H1 (cell line): ENCODE results near the gene PI4KA. TPM values are rescaled to one million over a fixed set of nuclear protein-coding genes. Genes with fewer than 3 reads are reported as not detected.

ENCODE experiments used
- EZH2 ChIP-seq: fragments of 200-600 bp; sonication (generic); IDR thresholded peaks from 2 replicates; pipeline ENCODE4 v1.7.1; 2012; ENCODE audit warnings: low read depth, mild to moderate bottlenecking, moderate library complexity, low read length, inconsistent platforms; ENCODE audit not compliant: severe bottlenecking
- SIRT6 ChIP-seq: IDR thresholded peaks from one replicate; pipeline ENCODE4 v1.7.1; 2012; ENCODE audit warnings: low read length, inconsistent platforms
- SP2 ChIP-seq: IDR thresholded peaks from 2 replicates; pipeline ENCODE4 v1.6.1; 2012; ENCODE audit warnings: mild to moderate bottlenecking, low read length, inconsistent platforms
- SRF ChIP-seq: IDR thresholded peaks from 2 replicates; pipeline ENCODE4 v1.6.1; 2011; ENCODE audit warnings: mild to moderate bottlenecking, low read depth, low read length, moderate library complexity
- polyA plus RNA-seq, 7 experiments: library from polyadenylated mRNA; depleted of rRNA in 3 of 7; stranded (reverse) in 5 of 7; unstranded in 2 of 7; fragments of >200 nt in 5 of 7; fragments of 200-250 nt in 2 of 7; gene quantifications; 1 replicate in 5 of 7; 2 replicates in 1 of 7; 4 replicates in 1 of 7; pipeline versions ENCODE4 v1.2.1 to v1.2.3, GENCODE V29; 2011 to 2013; ENCODE audit warnings: missing spikeins in 2 of 7, mixed read lengths in 2 of 7
- total RNA-seq: library from RNA; stranded (reverse); fragmentation: NEBNext Ultra II Directional; extraction: Animal tissue kit (Norgen Biotek cat#: 25700); gene quantifications from 2 replicates; pipeline ENCODE4 v1.2.1, GENCODE V29; 2021
- TF ChIP-seq, protein P1 (sequence below): fragments of 300-600 bp; sonication (generic); IDR thresholded peaks from 2 replicates; pipeline ENCODE4 v1.7.1; 2012; ENCODE audit warnings: low read length, moderate library complexity, mild to moderate bottlenecking, inconsistent platforms; ENCODE audit not compliant: insufficient replicate concordance

Gene PI4KA
- total and polyA plus RNA-seq, 2 of the 8 experiments (the other 6 are each of a cell fraction or from before 2014, with no cell fraction given), result 22.5 to 37.7 TPM

DNA sequence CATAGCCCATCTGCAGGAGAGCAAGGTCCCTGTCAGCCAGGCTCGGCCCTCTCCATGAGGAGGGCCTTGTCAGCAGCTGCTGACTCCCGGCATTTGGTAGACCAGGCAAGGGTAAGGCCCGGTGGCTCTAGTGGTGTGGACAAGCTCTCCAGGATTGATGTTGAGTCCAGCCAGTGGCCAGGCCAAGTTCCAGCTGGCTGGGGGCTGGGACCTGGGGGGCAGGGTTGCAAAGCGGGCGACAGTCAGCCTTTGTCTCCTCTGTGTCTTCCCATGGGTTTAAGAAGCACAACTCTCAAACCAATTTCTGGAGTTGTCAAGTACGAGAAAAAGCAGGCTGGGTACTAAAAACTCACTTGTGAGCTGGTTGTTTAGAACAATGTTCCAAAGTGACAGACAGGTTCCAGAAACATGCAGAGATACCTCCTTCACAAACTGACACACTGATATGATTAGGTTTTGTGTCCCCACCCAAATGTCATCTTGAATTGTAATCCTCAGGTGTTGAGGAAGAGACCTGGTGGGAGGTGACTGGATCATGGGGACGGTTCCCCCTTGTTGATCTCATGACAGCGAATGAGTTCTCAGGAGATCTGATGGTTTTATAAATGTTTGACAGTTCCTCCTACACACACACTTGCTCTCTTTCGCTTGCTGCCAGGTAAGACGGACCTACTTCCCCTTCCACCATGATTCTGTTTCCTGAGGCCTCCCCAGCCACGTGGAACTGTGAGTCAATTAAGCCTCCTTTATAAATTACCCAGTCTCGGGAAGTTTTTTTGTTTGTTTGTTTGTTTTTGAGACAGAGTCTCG is 137.0 kb downstream of the PI4KA start (continued):
- TF ChIP-seq, protein P1, sequence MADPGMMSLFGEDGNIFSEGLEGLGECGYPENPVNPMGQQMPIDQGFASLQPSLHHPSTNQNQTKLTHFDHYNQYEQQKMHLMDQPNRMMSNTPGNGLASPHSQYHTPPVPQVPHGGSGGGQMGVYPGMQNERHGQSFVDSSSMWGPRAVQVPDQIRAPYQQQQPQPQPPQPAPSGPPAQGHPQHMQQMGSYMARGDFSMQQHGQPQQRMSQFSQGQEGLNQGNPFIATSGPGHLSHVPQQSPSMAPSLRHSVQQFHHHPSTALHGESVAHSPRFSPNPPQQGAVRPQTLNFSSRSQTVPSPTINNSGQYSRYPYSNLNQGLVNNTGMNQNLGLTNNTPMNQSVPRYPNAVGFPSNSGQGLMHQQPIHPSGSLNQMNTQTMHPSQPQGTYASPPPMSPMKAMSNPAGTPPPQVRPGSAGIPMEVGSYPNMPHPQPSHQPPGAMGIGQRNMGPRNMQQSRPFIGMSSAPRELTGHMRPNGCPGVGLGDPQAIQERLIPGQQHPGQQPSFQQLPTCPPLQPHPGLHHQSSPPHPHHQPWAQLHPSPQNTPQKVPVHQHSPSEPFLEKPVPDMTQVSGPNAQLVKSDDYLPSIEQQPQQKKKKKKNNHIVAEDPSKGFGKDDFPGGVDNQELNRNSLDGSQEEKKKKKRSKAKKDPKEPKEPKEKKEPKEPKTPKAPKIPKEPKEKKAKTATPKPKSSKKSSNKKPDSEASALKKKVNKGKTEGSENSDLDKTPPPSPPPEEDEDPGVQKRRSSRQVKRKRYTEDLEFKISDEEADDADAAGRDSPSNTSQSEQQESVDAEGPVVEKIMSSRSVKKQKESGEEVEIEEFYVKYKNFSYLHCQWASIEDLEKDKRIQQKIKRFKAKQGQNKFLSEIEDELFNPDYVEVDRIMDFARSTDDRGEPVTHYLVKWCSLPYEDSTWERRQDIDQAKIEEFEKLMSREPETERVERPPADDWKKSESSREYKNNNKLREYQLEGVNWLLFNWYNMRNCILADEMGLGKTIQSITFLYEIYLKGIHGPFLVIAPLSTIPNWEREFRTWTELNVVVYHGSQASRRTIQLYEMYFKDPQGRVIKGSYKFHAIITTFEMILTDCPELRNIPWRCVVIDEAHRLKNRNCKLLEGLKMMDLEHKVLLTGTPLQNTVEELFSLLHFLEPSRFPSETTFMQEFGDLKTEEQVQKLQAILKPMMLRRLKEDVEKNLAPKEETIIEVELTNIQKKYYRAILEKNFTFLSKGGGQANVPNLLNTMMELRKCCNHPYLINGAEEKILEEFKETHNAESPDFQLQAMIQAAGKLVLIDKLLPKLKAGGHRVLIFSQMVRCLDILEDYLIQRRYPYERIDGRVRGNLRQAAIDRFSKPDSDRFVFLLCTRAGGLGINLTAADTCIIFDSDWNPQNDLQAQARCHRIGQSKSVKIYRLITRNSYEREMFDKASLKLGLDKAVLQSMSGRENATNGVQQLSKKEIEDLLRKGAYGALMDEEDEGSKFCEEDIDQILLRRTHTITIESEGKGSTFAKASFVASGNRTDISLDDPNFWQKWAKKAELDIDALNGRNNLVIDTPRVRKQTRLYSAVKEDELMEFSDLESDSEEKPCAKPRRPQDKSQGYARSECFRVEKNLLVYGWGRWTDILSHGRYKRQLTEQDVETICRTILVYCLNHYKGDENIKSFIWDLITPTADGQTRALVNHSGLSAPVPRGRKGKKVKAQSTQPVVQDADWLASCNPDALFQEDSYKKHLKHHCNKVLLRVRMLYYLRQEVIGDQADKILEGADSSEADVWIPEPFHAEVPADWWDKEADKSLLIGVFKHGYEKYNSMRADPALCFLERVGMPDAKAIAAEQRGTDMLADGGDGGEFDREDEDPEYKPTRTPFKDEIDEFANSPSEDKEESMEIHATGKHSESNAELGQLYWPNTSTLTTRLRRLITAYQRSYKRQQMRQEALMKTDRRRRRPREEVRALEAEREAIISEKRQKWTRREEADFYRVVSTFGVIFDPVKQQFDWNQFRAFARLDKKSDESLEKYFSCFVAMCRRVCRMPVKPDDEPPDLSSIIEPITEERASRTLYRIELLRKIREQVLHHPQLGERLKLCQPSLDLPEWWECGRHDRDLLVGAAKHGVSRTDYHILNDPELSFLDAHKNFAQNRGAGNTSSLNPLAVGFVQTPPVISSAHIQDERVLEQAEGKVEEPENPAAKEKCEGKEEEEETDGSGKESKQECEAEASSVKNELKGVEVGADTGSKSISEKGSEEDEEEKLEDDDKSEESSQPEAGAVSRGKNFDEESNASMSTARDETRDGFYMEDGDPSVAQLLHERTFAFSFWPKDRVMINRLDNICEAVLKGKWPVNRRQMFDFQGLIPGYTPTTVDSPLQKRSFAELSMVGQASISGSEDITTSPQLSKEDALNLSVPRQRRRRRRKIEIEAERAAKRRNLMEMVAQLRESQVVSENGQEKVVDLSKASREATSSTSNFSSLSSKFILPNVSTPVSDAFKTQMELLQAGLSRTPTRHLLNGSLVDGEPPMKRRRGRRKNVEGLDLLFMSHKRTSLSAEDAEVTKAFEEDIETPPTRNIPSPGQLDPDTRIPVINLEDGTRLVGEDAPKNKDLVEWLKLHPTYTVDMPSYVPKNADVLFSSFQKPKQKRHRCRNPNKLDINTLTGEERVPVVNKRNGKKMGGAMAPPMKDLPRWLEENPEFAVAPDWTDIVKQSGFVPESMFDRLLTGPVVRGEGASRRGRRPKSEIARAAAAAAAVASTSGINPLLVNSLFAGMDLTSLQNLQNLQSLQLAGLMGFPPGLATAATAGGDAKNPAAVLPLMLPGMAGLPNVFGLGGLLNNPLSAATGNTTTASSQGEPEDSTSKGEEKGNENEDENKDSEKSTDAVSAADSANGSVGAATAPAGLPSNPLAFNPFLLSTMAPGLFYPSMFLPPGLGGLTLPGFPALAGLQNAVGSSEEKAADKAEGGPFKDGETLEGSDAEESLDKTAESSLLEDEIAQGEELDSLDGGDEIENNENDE, result no peak
- TF ChIP-seq SP2, result no peak
- TF ChIP-seq SIRT6, result no peak
- TF ChIP-seq SRF, result no peak
- TF ChIP-seq EZH2, result no peak
